NT2/D1 (cell line): ENCODE results near the gene KRTAP10-3.

ENCODE experiments used
- SUZ12 ChIP-seq: IDR thresholded peaks from 2 replicates; pipeline ENCODE4 v1.6.1; 2011; ENCODE audit not compliant: insufficient read length, insufficient read depth; ENCODE audit errors: extremely low read depth
- YY1 ChIP-seq: IDR thresholded peaks from 2 replicates; pipeline ENCODE4 v1.6.1; 2011; ENCODE audit not compliant: insufficient read length, insufficient read depth
- ZNF274 ChIP-seq: IDR thresholded peaks from 2 replicates; pipeline ENCODE4 v1.6.1; 2011; ENCODE audit warnings: mild to moderate bottlenecking, low read depth, low read length

GRCh38 chr21:44509539-44509938 is 49.1 kb downstream of the KRTAP10-3 start:
- TF ChIP-seq YY1: no peak
- TF ChIP-seq ZNF274: no peak
- no peak for TF ChIP-seq SUZ12
